GM18873 (cell line): Measurements from ENCODE around the gene OR6V1.

Experiments
- ATAC-seq: cut with Tn5 transposase; IDR thresholded peaks from one replicate; pipeline ENCODE4 v1.9.1; 2021; ENCODE audit warnings: mild to moderate bottlenecking, moderate library complexity, moderate number of reproducible peaks; ENCODE audit not compliant: unreplicated experiment, low FRiP score

Gene OR6V1, protein sequence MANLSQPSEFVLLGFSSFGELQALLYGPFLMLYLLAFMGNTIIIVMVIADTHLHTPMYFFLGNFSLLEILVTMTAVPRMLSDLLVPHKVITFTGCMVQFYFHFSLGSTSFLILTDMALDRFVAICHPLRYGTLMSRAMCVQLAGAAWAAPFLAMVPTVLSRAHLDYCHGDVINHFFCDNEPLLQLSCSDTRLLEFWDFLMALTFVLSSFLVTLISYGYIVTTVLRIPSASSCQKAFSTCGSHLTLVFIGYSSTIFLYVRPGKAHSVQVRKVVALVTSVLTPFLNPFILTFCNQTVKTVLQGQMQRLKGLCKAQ

DNA sequence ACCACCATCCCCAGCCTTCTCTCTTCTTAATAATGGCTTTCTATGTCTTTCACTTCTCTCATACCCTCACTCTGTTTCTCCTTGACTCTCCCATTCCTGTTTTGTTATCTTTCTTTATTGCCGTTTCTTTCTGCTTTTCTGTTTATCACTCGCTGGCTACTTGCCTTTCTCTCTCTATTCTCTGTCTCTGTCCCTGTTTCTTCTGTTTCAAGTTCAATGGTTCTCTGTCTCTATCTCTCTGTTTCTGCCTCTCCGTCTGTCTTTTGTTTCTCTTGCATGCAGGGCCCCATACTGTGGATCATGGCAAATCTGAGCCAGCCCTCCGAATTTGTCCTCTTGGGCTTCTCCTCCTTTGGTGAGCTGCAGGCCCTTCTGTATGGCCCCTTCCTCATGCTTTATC, at the start of gene OR6V1:
OR6V1 (plus strand) TSS at position 301 of the 400 bp plus-strand sequence; CDS start at position 301, 0 bp downstream.
- no peak for ATAC-seq

DNA sequence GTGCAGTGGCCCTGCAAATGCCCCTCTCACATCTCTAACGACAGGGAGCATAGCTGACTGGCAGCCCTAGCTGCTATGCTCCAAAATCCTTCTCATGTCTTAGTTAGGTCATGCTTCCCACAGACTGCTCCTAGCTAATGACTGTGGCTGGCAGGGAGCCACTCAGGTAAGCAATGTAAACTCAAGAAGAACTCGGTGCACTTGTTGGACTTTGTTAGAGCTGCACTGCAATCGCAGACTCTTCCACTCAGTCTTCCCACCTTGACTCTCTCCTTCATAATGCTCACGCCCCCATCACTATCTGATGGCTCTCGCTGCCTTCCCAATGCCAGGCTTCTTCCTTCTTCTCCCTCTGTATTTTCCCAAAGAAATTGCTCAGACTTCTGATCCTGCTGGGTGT, 49.2 kb upstream of the OR6V1 start:
- no peak for ATAC-seq

DNA sequence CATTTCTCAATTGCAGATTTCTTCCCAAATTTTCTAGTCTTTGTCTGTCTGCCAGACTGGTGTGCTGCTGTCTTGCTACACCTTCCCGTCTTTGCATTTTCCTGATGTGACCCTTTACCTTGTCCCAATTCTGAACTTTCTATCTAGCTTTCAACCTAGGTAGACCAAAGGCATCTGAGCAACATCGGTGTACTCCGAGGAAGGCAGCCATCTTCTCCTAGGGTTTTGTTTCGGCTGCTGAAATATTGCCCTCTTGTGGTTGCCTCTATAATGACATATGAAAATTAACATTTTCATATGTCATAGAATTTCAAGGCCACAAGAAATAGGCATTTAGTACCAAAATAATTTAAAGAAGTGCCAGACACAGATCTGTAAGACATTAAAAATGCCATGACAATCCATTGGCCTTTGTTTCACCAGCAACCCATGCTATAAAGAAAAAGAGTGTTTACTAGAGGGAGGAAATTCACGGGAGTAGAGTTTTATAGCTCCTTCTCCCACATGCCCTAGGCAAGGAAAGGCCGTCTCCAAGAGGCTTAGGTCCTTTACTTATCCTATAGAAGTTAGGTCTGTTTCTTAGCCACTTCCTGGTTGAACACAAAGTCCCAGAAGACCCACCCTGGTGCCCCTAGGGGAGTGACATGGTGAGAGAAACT, 48.6 kb upstream of the OR6V1 start:
- ATAC-seq, result no peak

DNA sequence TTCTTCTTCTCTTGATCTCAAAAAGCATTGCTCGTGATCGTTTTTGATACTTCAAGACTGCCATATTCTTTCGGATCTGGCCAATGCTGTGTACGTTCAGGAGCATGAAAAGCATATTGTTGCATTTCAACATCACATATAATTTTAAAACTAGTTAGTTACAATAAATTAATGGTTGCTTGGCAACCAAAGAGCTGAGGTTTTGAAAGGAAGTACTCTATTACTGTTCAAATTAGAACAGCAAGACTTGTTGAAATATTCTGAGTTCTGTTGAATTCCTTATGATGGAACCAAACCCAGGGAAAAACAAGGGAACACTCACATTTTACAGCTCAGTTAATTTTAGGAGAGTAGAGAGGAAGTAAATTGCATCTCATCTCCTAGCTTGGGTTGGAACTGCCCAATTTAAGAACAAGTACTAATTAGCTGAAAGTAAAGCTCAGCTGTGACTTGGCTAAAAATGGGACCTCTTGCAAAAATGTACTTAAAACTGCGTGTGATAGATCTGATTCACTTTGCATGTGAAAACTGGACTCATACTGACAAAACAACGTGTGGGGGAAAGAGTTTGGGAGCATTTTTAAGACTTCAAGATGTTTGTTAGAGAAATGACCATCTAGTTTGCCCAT, 46.4 kb upstream of the OR6V1 start:
- ATAC-seq, result no peak

DNA sequence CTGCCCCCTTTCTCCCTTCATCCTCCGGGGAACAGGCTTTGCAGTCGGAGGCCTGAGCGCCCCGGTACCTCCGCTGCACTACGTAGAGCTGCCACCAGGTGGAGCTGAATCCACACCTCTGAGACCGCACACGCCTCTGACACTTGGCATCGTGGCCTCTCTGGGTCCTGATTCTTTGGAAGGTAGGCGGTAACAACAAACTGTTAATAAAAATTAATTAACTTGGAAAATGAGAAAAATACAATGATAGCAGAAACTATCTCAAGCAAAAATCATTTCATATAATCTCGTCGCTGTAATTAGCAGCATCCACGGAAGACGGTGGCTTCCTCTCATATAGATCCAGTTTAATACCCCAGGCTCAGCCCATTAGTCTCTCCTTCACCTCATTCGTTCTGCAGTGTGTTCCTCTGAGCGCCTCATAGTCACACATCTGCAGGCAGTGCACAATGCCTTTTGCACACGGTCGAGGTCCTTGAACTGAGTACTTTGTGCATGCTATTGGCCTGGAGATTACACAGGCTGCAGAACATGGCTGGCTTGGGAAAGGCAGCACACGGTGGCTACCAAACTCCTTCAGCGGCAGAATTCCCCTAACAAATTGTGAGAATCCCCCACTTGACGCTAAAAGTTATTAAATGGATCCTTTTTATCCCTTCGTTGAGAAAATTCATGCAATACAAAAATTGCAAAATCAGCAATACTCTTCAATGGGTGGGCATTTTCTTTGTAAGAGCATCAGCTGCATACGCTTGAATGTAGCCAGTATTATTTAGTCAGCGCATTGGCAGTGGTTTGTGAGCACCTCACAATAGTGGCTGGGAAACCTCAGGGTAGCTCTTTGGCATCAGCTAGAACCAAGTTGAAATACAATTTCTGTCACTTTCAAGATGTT, 43.9 kb upstream of the OR6V1 start:
- ATAC-seq, result peak; percentile 72

DNA sequence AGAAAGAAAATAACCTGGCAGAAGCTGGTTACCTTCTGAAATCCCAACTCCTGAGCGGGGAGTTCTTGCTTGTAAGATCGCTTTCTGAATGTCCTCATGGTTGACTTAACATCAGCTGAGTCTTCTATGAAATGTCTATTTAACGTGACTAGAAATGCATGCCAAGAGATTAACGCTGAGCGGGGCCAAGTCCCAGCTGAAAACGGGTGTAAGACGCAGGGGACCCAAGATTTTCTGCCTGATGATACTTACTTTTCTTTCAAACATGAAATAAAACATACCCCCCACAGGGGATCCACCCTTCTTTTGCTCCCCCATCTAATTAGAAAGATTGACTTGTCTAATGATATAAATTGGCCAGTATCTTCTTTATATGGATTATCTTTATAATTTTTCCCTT, 40.1 kb upstream of the OR6V1 start:
- no peak for ATAC-seq

DNA sequence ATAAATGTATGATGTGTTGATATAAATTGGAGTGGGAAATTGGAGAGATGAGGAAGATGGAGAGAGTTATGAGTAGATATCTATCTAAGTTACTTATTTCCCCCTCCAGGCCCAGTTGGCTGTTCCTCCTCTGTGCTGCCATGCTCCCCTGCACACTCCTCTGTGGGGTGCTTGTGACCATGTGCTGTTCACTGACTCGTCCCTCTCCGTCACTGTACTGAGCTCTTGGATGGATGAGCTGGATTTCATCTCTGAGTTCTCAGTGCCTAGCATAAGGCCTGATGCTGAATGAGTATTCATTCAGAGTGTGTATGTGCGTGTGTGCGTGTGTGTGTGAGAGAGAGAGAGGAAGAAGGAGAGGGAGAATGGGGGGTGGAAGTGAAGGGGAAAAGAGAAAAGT, 39.7 kb upstream of the OR6V1 start:
- ATAC-seq, result no peak

DNA sequence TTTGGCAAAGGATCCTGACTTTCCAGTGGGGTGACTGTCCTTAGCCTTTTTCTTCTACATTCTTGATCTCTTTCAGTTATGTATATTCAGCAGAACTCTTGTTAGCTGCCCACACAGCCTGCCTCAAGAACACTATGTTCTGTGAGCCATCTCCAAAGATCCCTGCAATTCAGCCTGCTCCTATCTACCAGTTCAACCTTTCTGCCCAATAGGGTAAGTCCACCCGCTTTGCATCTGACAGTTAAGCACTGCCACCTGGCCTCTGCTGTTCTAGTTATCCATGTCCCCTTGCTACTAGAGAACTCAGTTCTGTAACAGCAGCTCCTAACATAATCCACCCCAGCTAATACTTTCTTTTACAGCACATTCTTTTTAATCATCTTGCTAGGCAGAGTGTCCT, 38.7 kb upstream of the OR6V1 start:
- no peak for ATAC-seq

DNA sequence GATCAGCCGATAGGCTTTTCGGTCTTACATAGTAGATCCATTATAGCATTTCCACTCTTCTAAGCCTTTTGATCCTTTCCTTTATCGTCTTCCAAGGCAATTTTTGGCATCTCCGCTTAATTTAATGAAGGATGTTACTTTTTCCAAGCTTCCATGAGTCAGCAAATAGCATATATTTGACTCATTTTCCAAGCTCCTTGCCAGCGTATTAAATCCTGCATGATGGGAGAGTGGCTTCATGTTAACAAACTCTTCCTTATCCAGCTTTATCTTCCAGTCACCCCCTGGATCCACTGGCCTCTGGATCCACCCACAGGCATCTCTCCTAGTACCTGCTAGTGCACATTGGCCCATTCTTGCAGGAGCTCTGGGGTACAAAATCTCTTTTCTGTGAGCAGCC, 38.2 kb upstream of the OR6V1 start:
- no peak for ATAC-seq

DNA sequence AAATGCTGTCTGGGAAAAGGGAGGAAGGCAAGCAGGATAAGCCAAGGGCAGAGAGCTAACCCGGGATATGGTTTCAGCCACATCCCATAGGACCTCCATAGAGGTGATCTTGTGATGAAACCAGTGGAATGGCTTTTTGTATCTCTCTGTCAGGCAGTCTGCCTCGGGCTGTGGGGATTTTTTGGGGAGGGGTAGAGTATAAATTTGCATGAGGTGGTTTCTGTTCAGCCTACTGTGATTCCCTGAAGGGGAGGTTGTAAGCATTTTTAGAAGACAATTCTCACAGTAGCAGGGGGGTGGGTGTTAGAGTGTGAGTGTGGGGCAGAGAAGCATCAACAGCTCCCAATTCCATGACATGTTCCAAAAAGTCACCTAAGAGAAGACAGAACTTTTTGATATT, 37.1 kb upstream of the OR6V1 start:
- ATAC-seq, result peak; percentile 93

DNA sequence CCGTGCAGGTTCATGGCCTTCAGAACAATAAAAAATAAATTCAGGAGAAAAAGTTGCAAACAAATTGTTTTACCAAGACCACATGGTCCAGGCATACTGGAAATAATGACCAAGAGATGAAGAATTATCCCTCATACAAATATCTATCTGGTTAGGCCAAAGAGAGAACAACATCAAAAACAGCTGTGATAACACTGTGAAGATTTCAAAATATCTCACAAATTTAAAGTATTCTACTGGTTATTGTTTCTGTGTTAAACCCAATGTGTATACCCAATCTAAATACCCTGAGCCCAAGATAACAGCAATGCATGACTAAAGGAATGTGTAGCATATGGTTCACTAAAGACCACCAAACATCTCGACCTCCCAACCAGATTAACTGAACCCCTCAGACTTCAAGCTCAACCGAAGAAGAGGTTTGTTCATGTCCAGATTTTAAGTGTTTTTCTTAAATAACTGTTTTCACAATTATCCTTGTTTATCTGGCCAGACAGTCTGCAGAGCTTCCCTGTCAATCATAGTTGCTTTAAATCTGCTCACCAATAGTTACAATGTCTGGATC, 36.1 kb upstream of the OR6V1 start:
- ATAC-seq, result no peak

DNA sequence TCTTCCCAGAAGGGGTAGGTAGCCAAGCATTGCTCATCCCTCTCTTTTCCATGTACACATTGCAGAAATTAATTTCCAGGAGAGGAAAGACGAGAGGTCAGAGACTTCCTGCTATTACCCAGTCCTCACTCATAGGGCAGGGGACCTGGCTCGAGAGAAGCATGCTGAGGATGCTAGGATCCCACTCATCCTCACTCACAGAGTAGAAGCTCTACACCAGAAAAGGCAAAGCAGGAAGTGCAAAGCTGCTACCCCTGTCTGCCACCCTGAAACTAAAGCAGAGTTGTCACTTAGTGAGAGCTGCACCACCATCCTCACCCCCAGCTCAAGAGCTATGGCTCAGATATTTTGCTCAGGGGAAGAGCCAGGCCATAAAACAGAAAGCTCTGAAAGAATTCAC, 35.1 kb upstream of the OR6V1 start:
- no peak for ATAC-seq

DNA sequence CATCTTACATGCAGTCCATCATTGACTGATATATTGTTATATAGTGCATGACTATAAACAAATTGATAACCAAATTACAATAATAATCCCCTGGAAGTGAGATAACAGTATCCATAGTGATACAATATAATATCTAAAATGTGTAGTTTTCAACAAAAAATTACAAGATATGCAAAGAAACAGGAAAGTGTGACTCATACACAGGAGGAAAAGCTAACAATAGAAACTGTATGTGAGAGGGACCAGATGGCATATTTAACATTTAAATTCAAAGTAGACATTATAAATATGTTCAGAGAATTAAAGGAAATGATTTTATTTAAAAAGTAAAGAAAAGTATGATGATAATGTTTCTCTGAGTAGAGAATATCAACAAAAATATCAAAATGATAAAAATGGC, 33.2 kb upstream of the OR6V1 start:
- no peak for ATAC-seq

DNA sequence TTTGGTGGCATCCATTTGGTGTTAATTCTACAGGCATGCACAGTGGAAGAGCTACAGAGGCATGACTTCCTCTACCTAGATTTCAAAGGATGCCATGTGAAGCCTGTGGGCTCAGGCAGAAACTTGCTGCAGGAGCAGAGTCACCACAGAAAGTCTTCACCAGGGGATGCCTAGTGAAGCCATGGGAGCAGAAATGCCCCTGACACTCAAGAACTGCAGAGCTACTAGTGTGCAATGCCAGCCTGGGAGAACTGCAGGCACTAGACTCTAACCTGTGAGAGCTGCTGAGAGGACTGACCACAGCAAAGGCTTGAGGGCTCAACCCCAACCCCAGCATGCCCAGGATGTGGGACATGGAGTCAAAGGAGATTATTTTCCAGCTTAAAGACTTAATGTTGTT, 29.1 kb upstream of the OR6V1 start:
- no peak for ATAC-seq

DNA sequence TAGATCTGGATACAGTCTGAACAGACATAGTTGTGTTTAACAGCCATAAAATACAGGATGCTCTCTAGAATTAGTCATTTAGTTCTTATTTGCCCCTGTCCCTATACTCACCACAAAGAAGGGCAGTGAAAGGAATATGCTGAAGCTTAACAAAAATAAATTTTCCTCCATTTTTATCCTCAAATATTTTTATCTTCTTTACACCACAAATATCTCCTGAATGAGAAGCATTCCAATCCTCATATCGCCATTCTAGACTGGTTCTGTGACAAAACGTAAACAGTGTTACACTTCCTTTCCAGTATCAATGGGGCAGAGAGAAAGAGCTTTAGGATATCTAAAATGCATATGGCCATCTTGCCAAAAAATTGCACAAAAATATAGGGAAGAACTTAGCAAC, 26.8 kb upstream of the OR6V1 start:
- ATAC-seq, result no peak

DNA sequence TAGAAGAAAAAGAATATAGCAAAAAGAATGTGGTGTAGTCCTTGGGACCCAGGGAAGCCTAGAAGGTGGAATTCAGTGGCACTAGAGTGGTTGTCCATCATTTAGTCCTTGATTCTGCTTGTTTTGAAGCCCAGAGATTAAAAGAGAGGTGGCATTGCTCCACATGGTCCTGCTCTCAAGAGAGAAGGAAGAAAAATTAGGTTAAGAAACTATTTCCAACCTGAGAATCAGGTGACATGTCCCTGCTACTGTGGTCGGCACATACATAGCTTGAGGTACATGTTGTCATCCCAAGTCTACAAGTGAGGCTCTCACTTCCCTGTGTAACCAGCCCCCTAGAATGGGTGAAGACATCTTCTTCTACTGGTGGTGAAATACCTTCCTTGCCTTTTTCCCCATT, 25.1 kb upstream of the OR6V1 start, which contains the start of gene OR9A2:
OR9A2 (minus strand) TSS at position 101 of the 400 bp plus-strand sequence; CDS start at position 101, 0 bp downstream.
- no peak for ATAC-seq

DNA sequence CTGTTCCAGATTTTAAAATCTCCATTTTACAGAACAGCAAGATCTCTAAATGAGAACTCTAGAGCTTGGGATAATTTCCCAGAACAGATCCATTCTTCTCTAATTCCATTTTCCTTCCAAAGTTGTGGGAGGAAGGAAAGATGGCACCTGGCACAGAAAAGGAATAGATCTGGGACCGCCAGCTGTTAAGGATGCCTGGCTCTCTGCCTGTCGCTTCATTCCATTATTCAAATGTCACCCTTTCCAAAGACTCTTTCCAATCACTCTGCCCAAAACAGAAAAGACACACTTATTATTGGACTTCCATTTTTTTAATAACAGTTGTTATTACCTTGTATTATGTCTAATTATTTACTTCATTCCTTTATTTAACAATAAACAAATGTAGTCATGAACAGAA, 24.5 kb upstream of the OR6V1 start:
- ATAC-seq, result no peak

DNA sequence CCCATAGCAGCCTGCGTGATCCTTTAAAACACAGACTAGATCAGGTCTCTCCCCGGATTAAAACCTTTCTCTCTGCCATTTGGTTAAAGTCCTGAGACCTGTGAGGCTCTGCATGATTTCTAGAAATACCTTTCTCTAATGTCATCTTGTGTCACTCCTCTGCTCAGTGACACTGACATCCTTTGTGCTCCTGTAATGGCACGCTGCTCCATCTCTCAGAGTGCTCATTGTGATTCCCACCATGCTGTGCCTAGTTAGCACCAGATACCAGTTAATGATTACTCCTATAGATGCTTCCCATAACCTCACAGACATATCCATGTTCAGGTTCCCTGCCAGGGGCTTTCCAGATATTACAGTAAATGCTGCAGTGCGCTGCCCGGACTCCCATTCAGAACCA, 13.5 kb upstream of the OR6V1 start:
- no peak for ATAC-seq

DNA sequence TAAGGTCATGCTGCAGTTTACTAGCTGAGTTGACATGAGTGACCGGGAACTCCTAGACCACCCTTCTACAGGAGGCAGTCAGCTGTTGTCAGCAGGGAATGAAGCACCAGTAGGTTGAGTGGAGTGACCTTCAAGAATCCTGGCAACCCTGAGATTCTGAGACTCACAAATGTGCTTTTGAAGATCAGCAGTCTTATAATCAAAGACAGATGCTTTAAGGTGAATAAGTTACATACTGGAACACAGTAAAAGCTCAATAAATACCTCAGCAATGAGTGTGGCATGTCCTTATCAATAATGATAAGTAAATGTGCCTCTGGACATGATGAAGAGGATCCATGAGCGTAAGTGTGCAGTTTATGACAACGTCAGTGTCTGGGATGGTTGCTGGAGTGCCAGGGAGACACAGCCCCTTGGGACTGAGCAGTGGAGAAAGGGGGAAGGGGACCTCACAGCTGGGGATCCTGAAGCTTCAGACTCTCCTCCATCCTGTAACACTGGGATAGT, 11.9 kb upstream of the OR6V1 start:
- ATAC-seq, result no peak

DNA sequence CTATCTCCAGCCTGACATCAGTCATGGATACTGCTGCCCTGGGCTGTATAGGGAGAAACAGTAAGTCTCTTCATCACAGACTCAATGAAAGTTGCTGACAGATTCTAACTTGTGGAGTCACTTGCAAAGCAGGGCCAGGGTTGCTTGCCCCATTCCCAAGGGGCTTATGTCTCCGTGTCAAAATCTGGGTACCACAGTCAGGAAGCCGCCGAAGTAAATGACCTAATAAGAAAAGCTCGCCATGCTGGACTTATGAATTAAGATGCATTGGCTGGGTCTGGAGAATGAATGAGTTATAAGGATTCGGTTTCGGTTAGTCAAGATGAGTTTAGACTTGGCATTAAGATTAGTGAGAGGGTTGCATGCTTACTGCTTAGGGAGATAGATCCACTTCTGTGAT, 10.8 kb upstream of the OR6V1 start:
- ATAC-seq, result no peak
